OCI-LY1 (cell line): Measurements from ENCODE around the gene ZMIZ2.

Source experiments
- H2AFZ ChIP-seq: fragments of 200-600 bp; sonication (generic), shearing (Covaris generic); 2 replicates; pipeline ENCODE4 v1.6.0; 2014; ENCODE audit warnings: antibody characterized with exemption, mild to moderate bottlenecking, low read length
- H3F3A ChIP-seq: fragments of 200-600 bp; sonication (generic), shearing (Covaris generic); 2 replicates; pipeline ENCODE4 v1.6.0; 2014; ENCODE audit warnings: mild to moderate bottlenecking, antibody characterized with exemption, low read length, moderate library complexity; ENCODE audit not compliant: insufficient read depth
- H3K27ac ChIP-seq: fragments of 200-600 bp; sonication (generic); 2 replicates; pipeline ENCODE4 v1.5.1; 2014; ENCODE audit warnings: low read length, mixed run types, mild to moderate bottlenecking, low read depth; ENCODE audit not compliant: poor library complexity, severe bottlenecking
- H3K27me3 ChIP-seq: fragments of 200-600 bp; sonication (generic); 2 replicates; pipeline ENCODE4 v1.6.0; 2014; ENCODE audit warnings: antibody characterized with exemption, mild to moderate bottlenecking, low read length, moderate library complexity; ENCODE audit not compliant: insufficient read depth
- H3K36me3 ChIP-seq: fragments of 200-600 bp; sonication (generic); 2 replicates; pipeline ENCODE4 v1.6.1; 2014; ENCODE audit warnings: mild to moderate bottlenecking, antibody characterized with exemption, low read length, moderate library complexity, mixed read lengths; ENCODE audit not compliant: insufficient read depth
- H3K4me1 ChIP-seq: fragments of 200-600 bp; sonication (generic); 2 replicates; pipeline ENCODE4 v1.5.1; 2014; ENCODE audit warnings: mild to moderate bottlenecking, low read length, moderate library complexity; ENCODE audit not compliant: insufficient read depth, severe bottlenecking
- H3K4me2 ChIP-seq: fragments of 200-600 bp; sonication (generic), shearing (Covaris generic); 2 replicates; pipeline ENCODE4 v1.6.1; 2014; ENCODE audit warnings: low read length
- H3K4me3 ChIP-seq: fragments of 200-600 bp; sonication (generic); 2 replicates; pipeline ENCODE4 v1.5.1; 2014; ENCODE audit warnings: low read length, low read depth, mild to moderate bottlenecking, mixed read lengths; ENCODE audit not compliant: poor library complexity, severe bottlenecking
- H3K79me2 ChIP-seq: fragments of 200-600 bp; shearing (Covaris generic); 2 replicates; pipeline ENCODE4 v1.6.1; 2016; ENCODE audit warnings: mixed run types, low read length, mixed read lengths; ENCODE audit not compliant: insufficient read depth
- H3K9ac ChIP-seq: fragments of 200-600 bp; sonication (generic), shearing (Covaris generic); 2 replicates; pipeline ENCODE4 v1.6.1; 2014; ENCODE audit warnings: mild to moderate bottlenecking, low read length, mixed read lengths
- H3K9me2 ChIP-seq: fragments of 200-600 bp; sonication (generic), shearing (Covaris generic); 2 replicates; pipeline ENCODE4 v1.6.1; 2014; ENCODE audit warnings: low read depth, mild to moderate bottlenecking, low read length, mixed read lengths
- H3K9me3 ChIP-seq: fragments of 200-600 bp; shearing (Covaris generic); 2 replicates; pipeline ENCODE4 v1.6.1; 2014; ENCODE audit warnings: low read length, mixed read lengths
- H4K20me1 ChIP-seq: fragments of 200-600 bp; sonication (generic), shearing (Covaris generic); 2 replicates; pipeline ENCODE4 v1.6.0; 2016; ENCODE audit warnings: mild to moderate bottlenecking, low read length; ENCODE audit not compliant: insufficient read depth
- CTCF ChIP-seq: fragments of 200-600 bp; sonication (generic), shearing (Covaris generic); IDR thresholded peaks from 2 replicates; pipeline ENCODE4 v1.5.1; 2017; ENCODE audit warnings: mild to moderate bottlenecking, antibody characterized with exemption, low read length, moderate library complexity, mixed read lengths
- EZH2 ChIP-seq: fragments of 200-600 bp; sonication (generic), shearing (Covaris generic); IDR thresholded peaks from 2 replicates; pipeline ENCODE4 v1.8.0; 2017; ENCODE audit warnings: borderline replicate concordance, mixed run types, mild to moderate bottlenecking, antibody characterized with exemption, low read length, moderate library complexity, mixed read lengths

The ZMIZ2 gene

DNA sequence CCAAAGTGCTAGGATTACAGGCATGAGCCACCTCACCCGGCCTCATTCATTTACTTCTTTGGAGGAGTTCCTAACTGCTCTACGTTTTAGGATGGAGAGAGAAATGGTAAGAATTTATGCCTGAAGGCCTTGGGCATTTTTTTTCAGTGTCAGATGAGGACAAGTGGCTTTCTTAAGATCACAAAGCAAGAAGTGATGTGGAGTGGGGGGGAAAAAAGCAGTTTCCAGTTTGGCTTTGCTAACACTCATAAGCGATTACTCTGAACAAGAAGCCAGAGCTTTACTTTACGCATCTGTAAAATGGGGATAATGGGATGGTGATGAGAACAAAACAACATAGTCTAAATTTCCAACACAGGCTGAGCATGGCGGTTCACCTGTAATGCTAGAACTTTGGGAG, 45.3 kb downstream of the ZMIZ2 start:
- Histone ChIP-seq H3K27ac (peak overlapping the region; percentile 15), H3K79me2 (peaks cover 27% of the 10 kb centered on the region), H2AFZ (no peak overlapping the region), H3F3A (peaks cover 18% of the 10 kb centered on the region), H3K36me3 (peaks cover 24% of the 10 kb centered on the region), H3K4me3 (no peak overlapping the region), H3K4me2 (no peak overlapping the region), H3K9me2 (no peaks in the 10 kb centered on the region), H3K27me3 (no peaks in the 10 kb centered on the region), H3K9ac (no peak overlapping the region), H4K20me1 (0 out of 2 replicates have a peak, but pooled peaks cover 6% of the 10 kb centered on the region), H3K4me1 (peaks cover 23% of the 10 kb centered on the region), H3K9me3 (no peaks in the 10 kb centered on the region)
- TF ChIP-seq CTCF: no peak
- TF ChIP-seq EZH2: no peak

DNA sequence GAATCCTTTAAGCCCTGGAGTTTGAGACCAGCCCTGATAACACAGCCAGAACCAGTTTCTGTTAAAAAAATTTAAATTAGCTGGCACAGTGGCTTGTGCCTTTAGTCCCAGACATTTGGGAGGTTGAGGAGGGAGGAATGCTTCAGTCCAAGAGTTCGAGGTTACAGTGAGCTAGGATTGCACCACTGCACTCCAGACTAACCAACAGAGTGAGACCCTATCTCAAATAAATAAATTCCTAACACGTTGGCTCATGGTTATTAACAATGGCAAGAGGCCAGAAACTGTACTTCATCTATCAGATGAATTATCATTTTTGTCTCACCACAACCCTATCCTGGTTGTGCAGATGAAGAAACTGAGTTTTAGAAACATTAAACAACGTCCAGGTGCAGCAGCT, 45.7 kb downstream of the ZMIZ2 start:
- Histone ChIP-seq H3K4me1 (peaks cover 25% of the 10 kb centered on the region), H3K9ac (no peak overlapping the region), H4K20me1 (0 out of 2 replicates have a peak, but pooled peaks cover 6% of the 10 kb centered on the region), H3K36me3 (peaks cover 28% of the 10 kb centered on the region), H3K9me2 (no peaks in the 10 kb centered on the region), H3K4me3 (no peak overlapping the region), H3K27ac (peak overlapping the region; percentile 15), H3K27me3 (no peaks in the 10 kb centered on the region), H3K4me2 (no peak overlapping the region), H2AFZ (no peak overlapping the region), H3K79me2 (peaks cover 31% of the 10 kb centered on the region), H3K9me3 (no peaks in the 10 kb centered on the region), H3F3A (peaks cover 22% of the 10 kb centered on the region)
- no peak for TF ChIP-seq CTCF
- no peak for TF ChIP-seq EZH2

GRCh38 chr7:44796034-44796503, 47.4 kb downstream of the ZMIZ2 start:
- no peak for TF ChIP-seq EZH2
- TF ChIP-seq CTCF: no peak
- no peaks in the 10 kb centered on the region for H3K9me3 ChIP-seq
- H3K27ac ChIP-seq: peak overlapping the region; percentile 82
- H3K36me3 ChIP-seq: peaks cover 45% of the 10 kb centered on the region
- peaks cover 25% of the 10 kb centered on the region for H3K4me1 ChIP-seq
- H3K27me3 ChIP-seq: no peaks in the 10 kb centered on the region
- peak overlapping the region; percentile 67 for H3K4me2 ChIP-seq
- peaks cover 32% of the 10 kb centered on the region for H3K79me2 ChIP-seq
- peak overlapping the region; percentile 84 for H3K9ac ChIP-seq
- peaks cover 25% of the 10 kb centered on the region for H3F3A ChIP-seq
- no peak overlapping the region for H2AFZ ChIP-seq
- no peaks in the 10 kb centered on the region for H3K9me2 ChIP-seq
- 0 out of 2 replicates have a peak, but pooled peaks cover 6% of the 10 kb centered on the region for H4K20me1 ChIP-seq
- peak overlapping the region; percentile 80 for H3K4me3 ChIP-seq
